ENCODE results near the gene CCDC27. TPM values are rescaled to one million over a fixed set of nuclear protein-coding genes. Genes with fewer than 3 reads are reported as not detected.
"Not testable (repeated sequence)": the region's sequence is repeated elsewhere in the genome, so short reads cannot be mapped to it uniquely, and the experiment has no call there.

CCDC27 gene
- total RNA-seq, 2 donors from 2014 or later = not detected

DNA sequence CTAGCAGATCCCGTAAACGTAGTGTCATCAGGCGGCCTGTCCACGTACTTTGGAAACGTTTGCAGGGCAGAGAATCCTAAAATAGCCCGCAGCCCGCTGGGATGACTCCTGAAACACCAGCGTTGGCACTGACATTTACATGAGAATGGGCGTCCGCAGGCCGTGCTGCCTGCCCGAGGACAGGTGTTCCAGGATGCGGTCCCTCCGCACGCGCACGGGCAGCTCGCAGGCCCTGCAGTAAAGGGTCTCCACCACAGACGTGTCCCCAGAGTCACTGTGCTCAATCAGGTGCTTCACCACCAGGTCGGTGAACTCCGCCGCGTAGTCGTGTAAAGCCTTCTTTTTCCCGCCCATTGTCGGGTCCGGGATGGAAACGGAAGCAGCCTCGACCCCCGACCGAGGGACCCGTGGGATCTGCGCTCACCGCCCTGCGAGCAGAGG is 5.8 kb upstream of the CCDC27 start:
- Mint-ChIP-seq H3K9me3 (no peaks in the 10 kb centered on the region), H3K27ac (peak overlapping the region; percentile 23 to 24), H3K4me3 (peak overlapping the region; percentile 80), H3K4me1 (ENCODE audit: low read depth in 2 of 2) (peaks cover 21% of the 10 kb centered on the region in 2 donors), H3K27me3 (peaks cover 5 to 6% of the 10 kb centered on the region in 2 donors), H3K36me3 (no peaks in the 10 kb centered on the region)
- no peak for ATAC-seq
- no peak for DNase-seq (ENCODE audit: low spot score)

- Mint-ChIP-seq H3K27ac (peak overlapping the region in 1 of 2 donors; percentile 24), H3K4me1 (ENCODE audit: low read depth in 2 of 2) (peaks cover 19 to 21% of the 10 kb centered on the region in 2 donors), H3K9me3 (no peaks in the 10 kb centered on the region), H3K4me3 (peak overlapping the region; percentile 80), H3K27me3 (peaks cover 5 to 7% of the 10 kb centered on the region in 2 donors), H3K36me3 (no peaks in the 10 kb centered on the region)
- ATAC-seq (peak; percentile 96 to 97), DNase-seq (ENCODE audit: low spot score) (peak; percentile 90)
Measured at GRCh38 chr1:3746830-3747521, 5.3 kb upstream of the CCDC27 start.

GRCh38 chr1:3747522-3747848 is 4.8 kb upstream of the CCDC27 start:
- Mint-ChIP-seq H3K9me3 (no peaks in the 10 kb centered on the region), H3K4me1 (ENCODE audit: low read depth in 2 of 2) (peaks cover 19 to 21% of the 10 kb centered on the region in 2 donors), H3K27ac (peak overlapping the region in 1 of 2 donors; percentile 51), H3K27me3 (peaks cover 5 to 7% of the 10 kb centered on the region in 2 donors), H3K4me3 (peak overlapping the region; percentile 80), H3K36me3 (no peaks in the 10 kb centered on the region)
- no peak for DNase-seq (ENCODE audit: low spot score)
- no peak for ATAC-seq

DNA sequence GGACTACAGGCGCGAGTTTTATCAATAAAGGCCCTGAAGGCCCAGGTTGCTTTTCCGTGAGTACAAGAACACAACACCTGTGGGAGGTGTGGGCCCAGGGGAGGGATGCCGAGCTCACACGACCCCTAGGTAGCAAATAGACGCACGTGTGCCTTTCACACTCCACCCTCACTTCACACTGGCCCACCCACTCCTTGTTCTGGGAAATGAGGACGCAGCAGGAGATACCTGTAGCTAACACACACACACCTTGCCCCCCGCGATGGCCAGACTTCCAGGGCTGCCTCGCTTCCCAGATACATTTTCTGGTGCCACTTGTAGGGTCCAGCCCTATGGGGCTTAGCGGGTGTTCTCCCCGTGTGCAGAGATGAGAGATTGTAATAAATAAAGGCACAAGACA is 4.3 kb upstream of the CCDC27 start:
- no peaks in the 10 kb centered on the region for H3K9me3 Mint-ChIP-seq
- no peak for ATAC-seq
- DNase-seq (ENCODE audit: low spot score) = no peak
- H3K4me3 Mint-ChIP-seq = peak overlapping the region; percentile 80
- H3K36me3 Mint-ChIP-seq = no peaks in the 10 kb centered on the region
- peaks cover 5 to 7% of the 10 kb centered on the region in 2 donors for H3K27me3 Mint-ChIP-seq
- peaks cover 19 to 21% of the 10 kb centered on the region in 2 donors for H3K4me1 Mint-ChIP-seq (ENCODE audit: low read depth in 2 of 2)
- H3K27ac Mint-ChIP-seq = peak overlapping the region in 1 of 2 donors; percentile 51

DNA sequence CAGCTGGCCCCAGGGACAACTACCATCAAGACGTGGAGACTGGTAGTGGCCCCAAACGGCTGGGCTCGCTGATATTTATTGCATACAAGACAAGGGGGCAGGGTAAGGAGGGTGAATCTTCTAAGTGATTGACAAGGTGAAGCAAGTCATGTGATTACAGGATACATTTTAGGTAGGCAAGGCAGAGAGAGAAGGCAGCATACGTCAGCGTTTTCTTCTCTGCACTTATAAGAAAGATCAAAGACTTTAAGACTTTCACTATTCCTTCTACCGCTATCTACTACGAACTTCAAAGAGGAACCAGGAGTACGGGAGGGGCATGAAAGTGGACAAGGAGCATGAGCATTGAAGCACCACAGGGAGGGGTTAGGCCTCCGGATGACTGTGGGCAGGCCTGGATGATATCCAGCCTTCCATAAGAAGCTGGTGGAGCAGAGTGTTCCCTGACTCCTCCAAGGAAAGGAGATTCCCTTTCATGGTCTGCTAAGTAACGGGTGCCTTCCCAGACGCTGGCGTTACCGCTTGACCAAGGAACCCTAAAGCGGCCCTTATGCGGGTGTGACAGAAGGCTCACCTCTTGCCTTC is 3.8 kb upstream of the CCDC27 start:
- not testable (repeated sequence) for ATAC-seq
- peak overlapping the region in 1 of 2 donors; percentile 51 for H3K27ac Mint-ChIP-seq

DNA sequence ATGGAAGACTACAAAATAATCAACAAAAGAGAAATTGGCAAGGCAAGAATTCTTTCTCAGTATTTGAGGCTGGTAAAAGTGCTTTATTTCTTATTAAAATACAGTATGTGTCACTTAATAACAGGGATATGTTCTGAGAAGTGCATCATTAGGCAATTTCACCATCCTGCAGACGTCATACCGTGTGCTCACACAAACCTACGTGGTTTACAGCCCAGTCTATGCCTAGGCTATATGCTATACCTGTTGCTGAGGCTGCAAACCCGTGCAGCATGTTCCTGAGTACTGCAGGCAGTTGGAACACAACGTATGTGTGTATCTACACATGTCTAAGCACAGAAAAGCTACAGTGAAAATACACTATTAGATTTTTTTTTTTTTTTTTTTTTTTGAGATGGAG is 2.7 kb upstream of the CCDC27 start:
- H3K9me3 Mint-ChIP-seq = no peaks in the 10 kb centered on the region
- no peak overlapping the region for H3K27ac Mint-ChIP-seq
- no peak for DNase-seq (ENCODE audit: low spot score)
- peaks cover 19 to 21% of the 10 kb centered on the region in 2 donors for H3K4me1 Mint-ChIP-seq (ENCODE audit: low read depth in 2 of 2)
- H3K4me3 Mint-ChIP-seq = no peak overlapping the region
- no peaks in the 10 kb centered on the region for H3K36me3 Mint-ChIP-seq
- H3K27me3 Mint-ChIP-seq = peaks cover 5 to 7% of the 10 kb centered on the region in 2 donors
- ATAC-seq = no peak

More for the DNA sequence above, 3.8 kb upstream of the CCDC27 start:
- not testable (repeated sequence) for H3K36me3 Mint-ChIP-seq; DNase-seq (ENCODE audit: low spot score); H3K27me3 Mint-ChIP-seq; H3K9me3 Mint-ChIP-seq
- Mint-ChIP-seq H3K4me3 (peak overlapping the region; percentile 80), H3K4me1 (ENCODE audit: low read depth in 2 of 2) (peaks cover 19 to 21% of the 10 kb centered on the region in 2 donors)

GRCh38 chr1:3750741-3751140 is 1.5 kb upstream of the CCDC27 start:
- no peak overlapping the region for H3K4me3 Mint-ChIP-seq
- no peak for DNase-seq (ENCODE audit: low spot score)
- H3K36me3 Mint-ChIP-seq = no peaks in the 10 kb centered on the region
- H3K9me3 Mint-ChIP-seq = no peaks in the 10 kb centered on the region
- ATAC-seq = no peak
- peaks cover 5 to 7% of the 10 kb centered on the region in 2 donors for H3K27me3 Mint-ChIP-seq
- H3K27ac Mint-ChIP-seq = no peak overlapping the region
- H3K4me1 Mint-ChIP-seq (ENCODE audit: low read depth in 2 of 2) = peaks cover 10 to 15% of the 10 kb centered on the region in 2 donors

- Mint-ChIP-seq H3K9me3 (no peaks in the 10 kb centered on the region), H3K36me3 (no peaks in the 10 kb centered on the region), H3K27me3 (peaks cover 5 to 7% of the 10 kb centered on the region in 2 donors), H3K4me1 (ENCODE audit: low read depth in 2 of 2) (no peaks in the 10 kb centered on the region), H3K4me3 (no peak overlapping the region), H3K27ac (no peak overlapping the region)
- DNase-seq (ENCODE audit: low spot score) (peak; percentile 58), ATAC-seq (no peak)
Measured at GRCh38 chr1:3753656-3754454, 1.6 kb downstream of the CCDC27 start.

GRCh38 chr1:3756394-3756793 is 4.1 kb downstream of the CCDC27 start:
- Mint-ChIP-seq H3K9me3 (peaks cover 5% of the 10 kb centered on the region), H3K27me3 (peaks cover 12 to 18% of the 10 kb centered on the region in 2 donors), H3K27ac (no peak overlapping the region), H3K36me3 (no peaks in the 10 kb centered on the region), H3K4me3 (no peak overlapping the region), H3K4me1 (ENCODE audit: low read depth in 2 of 2) (no peaks in the 10 kb centered on the region)
- ATAC-seq = no peak
- DNase-seq (ENCODE audit: low spot score) = no peak

DNA sequence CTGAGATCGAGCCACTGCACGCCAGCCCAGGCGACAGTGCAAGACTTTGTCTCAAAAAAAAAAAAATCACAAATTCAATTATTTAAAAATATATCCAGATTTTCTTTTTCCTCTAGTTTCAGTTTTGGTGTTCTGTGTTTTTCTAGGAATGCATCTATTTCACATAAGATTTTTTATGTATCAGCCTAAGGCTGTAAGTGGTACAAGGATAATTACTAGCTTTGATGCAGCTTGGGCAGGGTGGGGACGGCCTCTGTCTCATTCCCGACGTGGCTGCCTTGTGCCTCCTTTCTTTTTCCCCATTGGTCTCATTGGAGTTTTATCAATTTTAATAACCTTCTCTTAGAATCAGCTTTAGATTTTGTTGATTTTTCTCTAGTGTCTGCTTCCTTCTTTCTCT is 6.9 kb downstream of the CCDC27 start:
- no peak for ATAC-seq
- Mint-ChIP-seq H3K36me3 (no peaks in the 10 kb centered on the region), H3K9me3 (peaks cover 5% of the 10 kb centered on the region)

GRCh38 chr1:3759796-3760195 is 7.5 kb downstream of the CCDC27 start:
- DNase-seq (ENCODE audit: low spot score) (no peak), ATAC-seq (no peak)
- Mint-ChIP-seq H3K9me3 (peaks cover 5% of the 10 kb centered on the region), H3K4me1 (ENCODE audit: low read depth in 2 of 2) (no peaks in the 10 kb centered on the region), H3K4me3 (no peak overlapping the region), H3K27me3 (peaks cover 15 to 17% of the 10 kb centered on the region in 2 donors), H3K27ac (no peak overlapping the region), H3K36me3 (no peaks in the 10 kb centered on the region)

More for the DNA sequence above, 6.9 kb downstream of the CCDC27 start:
- Mint-ChIP-seq H3K4me1 (ENCODE audit: low read depth in 2 of 2) (no peaks in the 10 kb centered on the region), H3K27ac (no peak overlapping the region), H3K27me3 (peaks cover 12 to 17% of the 10 kb centered on the region in 2 donors), H3K4me3 (no peak overlapping the region)
- DNase-seq (ENCODE audit: low spot score) = no peak

GRCh38 chr1:3761296-3762010 is 9.2 kb downstream of the CCDC27 start:
- Mint-ChIP-seq H3K4me3 (no peak overlapping the region), H3K9me3 (peaks cover 5% of the 10 kb centered on the region), H3K4me1 (ENCODE audit: low read depth in 2 of 2) (no peaks in the 10 kb centered on the region), H3K27ac (no peak overlapping the region), H3K36me3 (no peaks in the 10 kb centered on the region), H3K27me3 (peaks cover 17 to 22% of the 10 kb centered on the region in 2 donors)
- no peak for ATAC-seq
- no peak for DNase-seq (ENCODE audit: low spot score)

DNA sequence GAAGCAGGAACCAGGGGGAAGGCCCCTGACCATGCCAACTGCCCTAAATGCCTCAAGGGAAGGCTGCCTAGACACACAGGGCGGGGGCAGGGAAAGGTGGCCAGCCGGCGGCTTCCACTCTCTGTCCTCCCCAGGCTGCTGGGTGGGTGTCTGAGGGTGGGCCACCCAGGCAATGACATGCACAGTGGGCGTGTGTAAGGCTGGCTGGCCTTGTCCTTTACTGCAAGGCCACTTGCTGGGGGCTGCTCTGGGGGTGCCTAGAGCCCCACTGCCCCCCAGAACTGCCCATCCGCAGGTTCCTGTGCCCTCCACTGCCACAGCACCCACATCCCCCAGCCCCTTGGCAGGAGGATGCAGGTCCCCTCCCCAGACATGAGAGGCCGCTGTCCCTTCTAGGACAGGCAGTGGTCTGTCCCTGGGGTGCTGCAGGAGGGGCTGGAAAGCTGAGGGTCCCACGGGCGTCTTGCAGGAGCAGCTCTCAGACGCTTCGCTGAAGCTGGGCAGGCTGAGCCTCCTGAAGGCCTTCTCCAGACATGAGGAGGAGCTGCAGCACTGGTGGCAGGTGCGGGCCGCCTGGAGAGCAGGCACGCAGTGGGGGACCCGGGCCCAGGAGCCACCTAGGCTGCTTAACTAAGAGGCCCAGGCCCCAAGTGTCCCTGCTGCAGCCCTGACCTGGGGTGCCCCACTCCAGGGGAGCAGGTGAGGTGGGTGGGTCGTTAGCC is 10.1 kb downstream of the CCDC27 start:
- no peak for DNase-seq (ENCODE audit: low spot score)
- Mint-ChIP-seq H3K9me3 (peaks cover 5% of the 10 kb centered on the region), H3K36me3 (no peaks in the 10 kb centered on the region), H3K27ac (no peak overlapping the region), H3K27me3 (peaks cover 17 to 22% of the 10 kb centered on the region in 2 donors), H3K4me1 (ENCODE audit: low read depth in 2 of 2) (no peaks in the 10 kb centered on the region), H3K4me3 (no peak overlapping the region)
- ATAC-seq = peak in 1 of 2 donors; percentile 15

All from natural killer cell treated with Interleukin-12 subunit alpha and Interleukin-12 subunit beta and Interleukin-15 and Interleukin-18, amount 100 ng/mL, for 72 hours (primary cell).